Stomach (tissue), 9 donors: Measurements from ENCODE around the gene CD300LF. TPM values are rescaled to one million over a fixed set of nuclear protein-coding genes. Genes with fewer than 3 reads are reported as not detected.
A peak's percentile ranks its signal among the peaks of the same experiment; 100 is the strongest.

Source experiments
- DNase-seq, 2 donors: peaks; one replicate each; pipeline versions ENCODE4 v3.0.0 to v3.0.0-alpha.2; 2013 to 2019
- H3K27ac ChIP-seq, 5 donors: fragments of 200-600 bp in 4 of 5; sonication (generic) in 4 of 5; one replicate each; pipeline ENCODE4 v1.5.1; 2013 to 2019; ENCODE audit warnings: mild to moderate bottlenecking in 1 of 5, moderate library complexity in 1 of 5
- H3K27me3 ChIP-seq, 3 donors: fragments of 200-600 bp; sonication (generic); one replicate each; pipeline ENCODE4 v1.5.1; 2017 to 2019; ENCODE audit warnings: mixed run types in 1 of 3
- H3K36me3 ChIP-seq, 4 donors: fragments of 200-600 bp; sonication (generic); 1 replicate in 3 of 4; 2 replicates in 1 of 4; pipeline ENCODE4 v1.5.1; 2016 to 2019
- H3K4me1 ChIP-seq, 4 donors: fragments of 200-600 bp; sonication (generic); one replicate each; pipeline ENCODE4 v1.5.1; 2016 to 2019
- H3K4me3 ChIP-seq, 4 donors: fragments of 200-600 bp; sonication (generic) in 3 of 4; one replicate each; pipeline ENCODE4 v1.5.1; 2016 to 2019; ENCODE audit warnings: mild to moderate bottlenecking in 1 of 4
- H3K9me3 ChIP-seq, 4 donors: fragments of 200-600 bp; sonication (generic); one replicate each; pipeline ENCODE4 v1.5.1; 2016 to 2019
- EP300 ChIP-seq: sonication (generic); formaldehyde crosslinking; IDR thresholded peaks from one replicate; pipeline ENCODE4 v1.6.1; 2017; ENCODE audit warnings: antibody characterized with exemption
- POLR2A ChIP-seq, 4 donors: fragments of 450-650 bp; IDR thresholded peaks; one replicate each; pipeline ENCODE4 v1.6.1; 2016; ENCODE audit warnings: antibody characterized with exemption in 4 of 4, control low read depth in 2 of 4, mild to moderate bottlenecking in 1 of 4, moderate library complexity in 1 of 4
- POLR2AphosphoS5 ChIP-seq, 3 donors: sonication (generic); formaldehyde crosslinking; IDR thresholded peaks; one replicate each; pipeline ENCODE4 v1.6.1; 2016; ENCODE audit warnings: antibody characterized with exemption in 3 of 3
- WGBS, 5 donors: extraction: QIAGEN DNeasy Blood & Tissue Kit in 3 of 5; methylation state at CpG; one replicate each; pipeline versions ENCODE4 v1.1.5 to v1.1.7; 2013 to 2018; 5-methylcytosine and 5-hydroxymethylcytosine counted together
- intact Hi-C: fragments of 100-400 bp; cut with DNase I; formaldehyde crosslinking; loops from one replicate; pipeline ENCODE4 v1.15.1; 2023; ENCODE audit warnings: low total_unique reads
- polyA plus RNA-seq, 3 donors: library from polyadenylated mRNA; stranded (reverse); fragments of 200-250 nt; gene quantifications; one replicate each; pipeline ENCODE4 v1.2.3, GENCODE V29; 2013
- total RNA-seq, 5 donors: library from RNA; depleted of rRNA; stranded (reverse); fragments of >200 nt; gene quantifications; one replicate each; pipeline versions ENCODE4 v1.1.0 to v1.2.3, GENCODE V29; 2014 to 2016
- TF ChIP-seq, protein P1 (sequence below), 7 experiments: fragments of 450-650 bp in 4 of 7; fragments of 200-600 bp in 3 of 7; sonication (generic) in 3 of 7; IDR thresholded peaks; one replicate each; pipeline ENCODE4 v1.5.1; 2016 to 2019; ENCODE audit warnings: antibody characterized with exemption in 7 of 7, control low read depth in 2 of 7, mild to moderate bottlenecking in 1 of 7
- donor health status: healthy with polysubstance abuse.
- donor health status: Bipolar disorder and iron deficiency.
- donor health status: healthy.

Gene CD300LF
- total and polyA plus RNA-seq, 8 donors = 0.75 to 3.9 (median 0.95) TPM; not detected in 5

DNA sequence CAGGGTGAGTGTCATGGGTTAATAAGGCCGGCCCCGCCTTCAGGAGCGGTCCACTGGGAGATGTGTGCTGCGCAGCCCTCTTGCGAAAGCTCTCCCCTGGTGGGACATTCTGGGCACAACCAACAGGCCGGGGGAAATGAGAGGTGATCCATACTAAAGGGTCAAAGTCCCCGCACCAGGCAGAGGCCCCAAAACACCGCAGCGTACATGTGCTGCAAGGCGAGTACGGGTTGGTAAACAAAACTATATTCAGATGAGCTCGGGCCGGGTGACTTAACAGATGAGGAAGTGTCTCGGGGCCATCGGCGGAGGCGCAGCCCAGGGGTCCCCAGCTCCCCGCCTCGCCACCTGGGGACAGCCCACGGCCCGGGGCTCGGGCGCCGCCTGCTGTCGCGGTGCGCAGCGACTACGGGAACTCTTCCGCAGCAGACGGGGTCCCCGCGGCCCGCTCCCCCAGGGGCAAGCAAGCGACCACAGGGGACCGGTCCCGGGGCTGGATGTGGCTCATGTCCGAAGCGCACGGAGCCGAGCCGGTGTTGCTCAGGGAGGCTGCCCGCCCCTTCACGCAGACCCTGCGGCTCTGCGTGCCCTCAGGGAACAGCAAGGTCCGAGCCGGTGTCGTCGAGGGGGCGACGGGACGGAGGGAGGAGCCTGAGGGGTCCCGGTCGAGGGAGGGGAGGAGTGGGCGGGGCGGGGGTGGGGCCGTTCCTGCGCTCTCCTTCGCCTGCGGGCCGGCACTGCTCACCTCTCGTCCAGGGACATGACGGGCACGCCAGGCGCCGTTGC lies 24.0 kb upstream of the CD300LF start, which contains the start of gene RAB37:
Gene RAB37, plus strand, starts transcription at position 744 of the 786 bp plus-strand sequence. Its CDS starts 17 bp downstream, at position 761.
- Histone ChIP-seq H3K4me1 (peaks cover 25 to 58% (median 35%) of the 10 kb centered on the region in 4 donors), H3K4me3 (peak within 1 kb of the TSS; percentile 34 to 56 (median 46)), H3K27ac (peak within 1 kb of the TSS; percentile 46 to 72 (median 60)), H3K9me3 (no peaks in the 10 kb centered on the region), H3K27me3 (peaks cover 9 to 77% (median 31%) of the 10 kb centered on the region in 3 donors), H3K36me3 (no peaks in the 10 kb centered on the region)
- TF ChIP-seq, protein P1, sequence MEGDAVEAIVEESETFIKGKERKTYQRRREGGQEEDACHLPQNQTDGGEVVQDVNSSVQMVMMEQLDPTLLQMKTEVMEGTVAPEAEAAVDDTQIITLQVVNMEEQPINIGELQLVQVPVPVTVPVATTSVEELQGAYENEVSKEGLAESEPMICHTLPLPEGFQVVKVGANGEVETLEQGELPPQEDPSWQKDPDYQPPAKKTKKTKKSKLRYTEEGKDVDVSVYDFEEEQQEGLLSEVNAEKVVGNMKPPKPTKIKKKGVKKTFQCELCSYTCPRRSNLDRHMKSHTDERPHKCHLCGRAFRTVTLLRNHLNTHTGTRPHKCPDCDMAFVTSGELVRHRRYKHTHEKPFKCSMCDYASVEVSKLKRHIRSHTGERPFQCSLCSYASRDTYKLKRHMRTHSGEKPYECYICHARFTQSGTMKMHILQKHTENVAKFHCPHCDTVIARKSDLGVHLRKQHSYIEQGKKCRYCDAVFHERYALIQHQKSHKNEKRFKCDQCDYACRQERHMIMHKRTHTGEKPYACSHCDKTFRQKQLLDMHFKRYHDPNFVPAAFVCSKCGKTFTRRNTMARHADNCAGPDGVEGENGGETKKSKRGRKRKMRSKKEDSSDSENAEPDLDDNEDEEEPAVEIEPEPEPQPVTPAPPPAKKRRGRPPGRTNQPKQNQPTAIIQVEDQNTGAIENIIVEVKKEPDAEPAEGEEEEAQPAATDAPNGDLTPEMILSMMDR (IDR thresholded peaks at IDR 0.05) = peak in 2 of 7 experiments; percentile 7 to 52
- no peak for TF ChIP-seq POLR2A (IDR thresholded peaks at IDR 0.05)
- WGBS, 5 donors = 1 to 10% (median 2%) methylated on average over 14 to 67 of the region's 67 CpGs
- intact Hi-C loops = loop anchor here (10.0 kb wide), 1 partner anchor 82 kb away; no protein-coding TSS in a partner anchor
- DNase-seq = peak; percentile 54 to 84

DNA sequence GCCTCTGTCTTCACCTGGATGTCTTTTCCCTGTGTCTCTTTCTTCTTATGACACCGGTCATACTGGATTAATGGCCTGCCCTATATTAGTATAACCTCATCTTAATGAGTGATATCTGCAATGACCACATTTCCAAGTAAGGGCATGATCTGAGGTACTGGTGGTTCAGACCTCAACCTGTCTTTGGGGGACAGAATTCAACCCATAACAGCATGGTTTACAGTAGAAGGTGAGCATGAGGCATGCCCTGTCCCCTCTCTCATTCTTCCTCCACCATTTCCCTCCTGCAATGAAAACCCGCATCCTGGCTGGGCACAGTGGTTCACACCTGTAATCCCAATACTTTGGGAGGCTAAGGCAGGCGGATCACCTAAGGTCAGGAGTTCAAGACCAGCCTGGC lies 21.5 kb upstream of the CD300LF start:
- intact Hi-C loops = loop anchor here (10.0 kb wide), 1 partner anchor 79 kb away; no protein-coding TSS in a partner anchor
- no peak overlapping the region for H3K27ac ChIP-seq
- TF ChIP-seq POLR2A (IDR thresholded peaks at IDR 0.05) (no peak), POLR2AphosphoS5 (IDR thresholded peaks at IDR 0.05) (no peak), EP300 (no peak)
- TF ChIP-seq, protein P1 (IDR thresholded peaks at IDR 0.05) = no peak
- WGBS, 5 donors = 89 to 96% (median 91%) methylated on average over 3 of the region's 3 CpGs
- peaks cover 9 to 64% (median 23%) of the 10 kb centered on the region in 3 donors for H3K27me3 ChIP-seq
- H3K4me1 ChIP-seq = peaks cover 25 to 49% (median 35%) of the 10 kb centered on the region in 4 donors
- no peak for DNase-seq
- H3K4me3 ChIP-seq = no peak overlapping the region
- H3K9me3 ChIP-seq = no peaks in the 10 kb centered on the region
- H3K36me3 ChIP-seq = no peaks in the 10 kb centered on the region

DNA sequence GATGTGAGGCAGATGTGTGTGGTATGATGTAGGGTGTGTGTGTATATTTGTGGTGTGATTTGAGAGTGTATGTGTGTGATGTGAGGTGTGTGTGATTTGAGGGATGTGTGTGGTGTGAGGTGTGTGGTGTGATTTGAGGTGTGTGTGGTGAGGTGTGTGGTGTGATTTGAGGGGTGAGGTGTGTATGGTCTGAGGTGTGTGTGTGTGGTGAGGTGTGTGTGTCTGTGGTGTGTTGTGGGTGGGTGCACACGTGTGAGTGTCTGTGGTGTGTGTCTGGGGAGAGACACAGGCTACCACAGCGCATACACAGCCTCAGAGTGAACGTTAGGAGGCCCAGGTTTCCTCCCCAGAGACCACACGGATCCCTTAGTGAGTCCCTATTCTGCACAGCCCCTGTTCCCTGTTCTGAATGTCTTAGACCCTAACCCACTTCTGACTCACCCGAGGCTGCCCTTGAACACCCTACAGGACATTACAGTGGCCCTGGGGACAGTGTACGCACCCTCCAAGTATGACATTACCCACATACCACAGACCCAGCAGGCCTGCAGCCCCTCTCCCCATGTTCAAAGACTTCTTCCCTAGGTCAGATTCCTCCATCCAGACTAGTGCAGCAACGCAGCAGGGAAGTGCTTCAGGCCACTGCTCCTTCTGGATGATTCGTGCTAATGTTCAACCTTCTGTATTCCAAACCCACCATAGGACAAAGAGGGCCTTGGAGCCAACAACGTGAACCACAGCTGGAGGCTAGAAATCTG lies 20.8 kb upstream of the CD300LF start:
- Histone ChIP-seq H3K36me3 (no peaks in the 10 kb centered on the region), H3K4me1 (peaks cover 24 to 42% (median 28%) of the 10 kb centered on the region in 4 donors), H3K9me3 (no peaks in the 10 kb centered on the region), H3K4me3 (no peak overlapping the region), H3K27ac (no peak overlapping the region), H3K27me3 (peaks cover 7 to 57% (median 21%) of the 10 kb centered on the region in 3 donors)
- TF ChIP-seq, protein P1 (IDR thresholded peaks at IDR 0.05) = no peak
- TF ChIP-seq EP300 (no peak), POLR2A (IDR thresholded peaks at IDR 0.05) (no peak), POLR2AphosphoS5 (IDR thresholded peaks at IDR 0.05) (no peak)
- DNase-seq = no peak
- intact Hi-C loops = loop anchor here (10.0 kb wide), 1 partner anchor 79 kb away; no protein-coding TSS in a partner anchor
- WGBS, 5 donors = 60 to 71% (median 69%) methylated on average over 9 of the region's 9 CpGs
